HCT116 (cell line): ENCODE results near the gene INTS12. TPM values are rescaled to one million over a fixed set of nuclear protein-coding genes. Genes with fewer than 3 reads are reported as not detected.

ENCODE experiments used
- ATAC-seq: fragments of 200-7000 bp; cut with Tn5 transposase; 2 replicates; pipeline ENCODE4 v1.9.1; 2020; ENCODE audit warnings: mild to moderate bottlenecking, moderate library complexity
- BruUV-seq: library from RNA; stranded (reverse); fragments of 400-500 nt; replicated peaks from 2 replicates; lab custom pipeline; 2021; lab: Mats Ljungman, UMichigan
- CTCF ChIA-PET: fragments of 300-600 bp; sonication (Branson Sonifier 250); formaldehyde crosslinking; loops from one replicate; lab custom pipeline; 2021; ENCODE audit warnings: antibody characterized with exemption; lab: Charles Lee
- POLR2A ChIA-PET: fragments of 300-600, 350-600 bp; sonication (Branson Sonifier 250); formaldehyde crosslinking; loops from one replicate; lab custom pipeline; 2021; ENCODE audit warnings: antibody characterized with exemption; lab: Charles Lee
- RAD21 ChIA-PET, 2 experiments: fragments of 300-600 bp; sonication (Branson Sonifier 250); formaldehyde crosslinking; loops; one replicate each; lab custom pipeline; 2023; ENCODE audit warnings: low total read pairs in 2 of 2; ENCODE audit not compliant: uncharacterized antibody in 2 of 2, unreplicated experiment in 2 of 2, low non-redundant PET in 1 of 2; lab: Charles Lee
- DNase-seq: peaks from one replicate; pipeline ENCODE4 v3.0.0-alpha.2; 2010; ENCODE audit warnings: low read depth, low spot score
- H2AFZ ChIP-seq: fragments of 200-600 bp; shearing (Covaris generic), sonication (generic); 2 replicates; pipeline ENCODE4 v1.6.1; 2017; ENCODE audit warnings: low read depth, mixed run types, mixed read lengths, antibody characterized with exemption, low read length; ENCODE audit not compliant: poor library complexity, severe bottlenecking
- H3K27ac ChIP-seq: 2 replicates; pipeline ENCODE4 v1.5.1; 2012; ENCODE audit warnings: low read depth, low read length
- H3K27me3 ChIP-seq: fragments of 200-600 bp; sonication (generic); 2 replicates; pipeline ENCODE4 v1.6.1; 2016; ENCODE audit warnings: mixed run types, low read length, mixed read lengths; ENCODE audit not compliant: insufficient read depth
- H3K36me3 ChIP-seq, 2 experiments: fragments of 200-500 bp in 1 of 2; fragments of 200-600 bp in 1 of 2; sonication (Bioruptor generic) in 1 of 2; sonication (generic) in 1 of 2; 2 replicates each; pipeline versions ENCODE4 v1.5.1 to v1.6.1; 2014 to 2016; ENCODE audit warnings: low read length in 2 of 2, inconsistent platforms in 1 of 2, mixed read lengths in 1 of 2, mixed run types in 1 of 2; ENCODE audit not compliant: insufficient read depth in 2 of 2, control insufficient read depth in 1 of 2
- H3K4me1 ChIP-seq, 2 experiments: fragments of 200-600 bp in 1 of 2; sonication (generic) in 1 of 2; 2 replicates each; pipeline versions ENCODE4 v1.5.1 to v1.6.1; 2012 to 2017; ENCODE audit warnings: low read length in 2 of 2, inconsistent platforms in 1 of 2, mild to moderate bottlenecking in 1 of 2, mixed read lengths in 1 of 2, mixed run types in 1 of 2, moderate library complexity in 1 of 2; ENCODE audit not compliant: insufficient read depth in 2 of 2, control insufficient read depth in 1 of 2
- H3K4me2 ChIP-seq: fragments of 200-600 bp; sonication (generic); 2 replicates; pipeline ENCODE4 v1.6.1; 2017; ENCODE audit warnings: mixed run types, low read length, mixed read lengths
- H3K4me3 ChIP-seq, 2 experiments: fragments of 200-600 bp in 1 of 2; sonication (generic) in 1 of 2; replicated peaks in 1 of 2; 2 replicates each; pipeline ENCODE4 v1.5.1; 2011 to 2016; ENCODE audit warnings: low read length in 2 of 2, control low read depth in 1 of 2, low read depth in 1 of 2, mild to moderate bottlenecking in 1 of 2, mixed read lengths in 1 of 2, mixed run types in 1 of 2
- H3K79me2 ChIP-seq: fragments of 200-600 bp; sonication (generic); 2 replicates; pipeline ENCODE4 v1.6.1; 2017; ENCODE audit warnings: mild to moderate bottlenecking, mixed run types, low read length, moderate library complexity, mixed read lengths; ENCODE audit not compliant: insufficient read depth
- H3K9ac ChIP-seq: fragments of 200-600 bp; sonication (generic); 2 replicates; pipeline ENCODE4 v1.6.1; 2016; ENCODE audit warnings: low read length, mixed read lengths
- H3K9me2 ChIP-seq: fragments of 200-600 bp; sonication (generic), shearing (Covaris generic); 2 replicates; pipeline ENCODE4 v1.6.1; 2017; ENCODE audit warnings: mixed run types, mild to moderate bottlenecking, moderate library complexity; ENCODE audit not compliant: insufficient read depth
- H3K9me3 ChIP-seq, 2 experiments: fragments of 200-500 bp in 1 of 2; fragments of 200-600 bp in 1 of 2; sonication (Bioruptor generic) in 1 of 2; sonication (generic) in 1 of 2; 2 replicates each; pipeline ENCODE4 v1.6.1; 2014 to 2017; ENCODE audit warnings: low read length in 2 of 2, mixed read lengths in 2 of 2, inconsistent platforms in 1 of 2, low read depth in 1 of 2, mild to moderate bottlenecking in 1 of 2, mixed run types in 1 of 2, moderate library complexity in 1 of 2; ENCODE audit not compliant: control insufficient read depth in 1 of 2, insufficient read depth in 1 of 2
- H4K20me1 ChIP-seq: fragments of 200-600 bp; sonication (generic), shearing (Covaris generic); 2 replicates; pipeline ENCODE4 v1.6.1; 2017; ENCODE audit warnings: mixed run types, mild to moderate bottlenecking, moderate library complexity; ENCODE audit not compliant: insufficient read depth
- CBX3 ChIP-seq: IDR thresholded peaks from 2 replicates; pipeline ENCODE4 v1.6.1; 2012; ENCODE audit warnings: low read depth
- EGR1 ChIP-seq: IDR thresholded peaks from 2 replicates; pipeline ENCODE4 v1.6.1; 2012; ENCODE audit warnings: low read depth
- FOSL1 ChIP-seq: IDR thresholded peaks from 2 replicates; pipeline ENCODE4 v1.6.1; 2012; ENCODE audit warnings: low read depth
- JUND ChIP-seq: IDR thresholded peaks from 2 replicates; pipeline ENCODE4 v1.6.1; 2012
- POLR2A ChIP-seq: IDR thresholded peaks from 2 replicates; pipeline ENCODE4 v1.7.0; 2011; ENCODE audit warnings: borderline replicate concordance; ENCODE audit not compliant: insufficient read depth, insufficient read length; ENCODE audit errors: extremely low read depth
- RAD21 ChIP-seq: IDR thresholded peaks from 2 replicates; pipeline ENCODE4 v1.6.1; 2012; ENCODE audit warnings: low read depth, mild to moderate bottlenecking
- SIN3A ChIP-seq: IDR thresholded peaks from 2 replicates; pipeline ENCODE4 v1.6.1; 2012; ENCODE audit warnings: low read depth
- SP1 ChIP-seq: IDR thresholded peaks from 2 replicates; pipeline ENCODE4 v1.6.1; 2012; ENCODE audit warnings: low read depth
- SRF ChIP-seq: IDR thresholded peaks from 2 replicates; pipeline ENCODE4 v1.6.1; 2012; ENCODE audit warnings: low read depth
- TCF7L2 ChIP-seq: IDR thresholded peaks from 2 replicates; pipeline ENCODE4 v1.7.0; 2011; ENCODE audit warnings: borderline replicate concordance, inconsistent platforms; ENCODE audit not compliant: insufficient read depth, insufficient read length; ENCODE audit errors: extremely low read depth
- YY1 ChIP-seq: IDR thresholded peaks from 2 replicates; pipeline ENCODE4 v1.6.1; 2011; ENCODE audit warnings: low read length, low read depth, moderate library complexity, mild to moderate bottlenecking; ENCODE audit not compliant: insufficient replicate concordance; ENCODE audit errors: extremely low read depth
- ZFX ChIP-seq: fragments of 450-650 bp; IDR thresholded peaks from 2 replicates; pipeline ENCODE4 v1.6.1; 2017
- intact Hi-C: fragments of 100-400 bp; cut with micrococcal nuclease; formaldehyde crosslinking; loops from 2 replicates; pipeline ENCODE4 v1.10.0; 2022
- total RNA-seq: library from RNA; stranded (reverse); gene quantifications from one replicate; pipeline ENCODE4 v1.2.1, GENCODE V29; 2021; ENCODE audit not compliant: unreplicated experiment
- TF ChIP-seq, protein P1 (sequence below): IDR thresholded peaks from 2 replicates; pipeline ENCODE4 v1.6.1; 2012
- TF ChIP-seq, protein P2 (sequence below): IDR thresholded peaks from 2 replicates; pipeline ENCODE4 v1.6.1; 2011; ENCODE audit warnings: mild to moderate bottlenecking, low read length, moderate library complexity; ENCODE audit not compliant: insufficient replicate concordance; ENCODE audit errors: extremely low read depth
- TF ChIP-seq, protein P3 (sequence below), 3 experiments: fragments of 200-600 bp in 1 of 3; sonication (generic) in 1 of 3; IDR thresholded peaks in 2 of 3; conservative IDR thresholded peaks in 1 of 3; 2 replicates each; pipeline ENCODE4 v1.5.1; 2012 to 2017; ENCODE audit warnings: low read depth in 2 of 3, low read length in 2 of 3, antibody characterized with exemption in 1 of 3, borderline replicate concordance in 1 of 3, control low read depth in 1 of 3, mild to moderate bottlenecking in 1 of 3, mixed read lengths in 1 of 3, mixed run types in 1 of 3, moderate library complexity in 1 of 3; ENCODE audit not compliant: insufficient read depth in 1 of 3

Gene INTS12
- total RNA-seq, 1 experiment from 2014 or later = 18.5 TPM

DNA sequence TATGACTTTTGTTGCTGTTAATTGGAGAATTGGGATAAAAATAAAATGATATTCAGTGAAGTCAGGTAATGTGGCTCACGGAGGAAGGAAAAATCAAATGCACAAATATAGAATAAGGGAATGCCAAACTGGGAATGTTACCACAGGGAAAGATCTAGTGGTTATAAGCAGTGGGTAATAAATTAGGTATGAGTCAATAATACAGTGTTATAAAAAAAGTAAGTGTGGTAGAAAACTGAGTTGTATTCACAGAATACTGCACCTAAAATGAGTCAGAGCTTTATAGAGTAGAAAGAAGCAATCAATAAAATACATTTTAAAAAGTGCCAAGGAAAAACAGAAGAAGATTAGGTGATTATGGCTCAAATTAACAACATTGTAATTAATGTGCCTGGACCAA, 34.5 kb downstream of the INTS12 start (continued):
- TF ChIP-seq, protein P1, sequence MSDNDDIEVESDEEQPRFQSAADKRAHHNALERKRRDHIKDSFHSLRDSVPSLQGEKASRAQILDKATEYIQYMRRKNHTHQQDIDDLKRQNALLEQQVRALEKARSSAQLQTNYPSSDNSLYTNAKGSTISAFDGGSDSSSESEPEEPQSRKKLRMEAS = no peak
- TF ChIP-seq CBX3 (no peak), ZFX (no peak), YY1 (no peak)

DNA sequence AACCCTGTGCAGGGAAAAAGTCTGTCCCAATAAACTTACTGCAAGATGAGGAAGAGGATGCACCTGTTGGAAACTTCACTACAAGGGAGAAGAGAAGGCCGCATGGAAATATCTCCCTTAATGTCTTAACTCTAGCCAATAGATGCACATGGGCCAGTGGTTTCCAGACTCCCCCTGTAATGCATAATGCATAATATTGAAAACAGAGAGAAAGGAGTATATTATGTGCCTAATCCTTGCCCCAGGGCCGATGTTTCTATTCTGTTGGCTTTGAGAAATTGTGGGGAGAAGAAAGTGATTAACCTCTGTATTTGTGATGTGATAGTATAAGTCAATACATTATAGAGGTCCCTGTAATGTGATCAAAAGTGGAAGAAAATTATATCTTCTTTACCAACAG, 37.2 kb downstream of the INTS12 start:
- Histone ChIP-seq H3K4me1 (no peaks in the 10 kb centered on the region), H3K9ac (no peak overlapping the region), H4K20me1 (no peaks in the 10 kb centered on the region), H3K36me3 (no peaks in the 10 kb centered on the region), H3K79me2 (no peaks in the 10 kb centered on the region), H3K27ac (no peak overlapping the region), H2AFZ (no peak overlapping the region), H3K9me2 (no peaks in the 10 kb centered on the region), H3K4me2 (no peak overlapping the region), H3K27me3 (no peaks in the 10 kb centered on the region), H3K9me3 (no peaks in the 10 kb centered on the region), H3K4me3 (no peak overlapping the region)
- ATAC-seq (no peak), DNase-seq (no peak)
- RAD21 ChIA-PET = no interaction called here
- CTCF ChIA-PET = no interaction called here
- BruUV-seq = no TSS peak
- intact Hi-C loops = no loop called here
- no peak for TF ChIP-seq TCF7L2
- TF ChIP-seq JUND = no peak
- TF ChIP-seq RAD21 = no peak
- TF ChIP-seq SP1 = no peak
- POLR2A ChIA-PET = no interaction called here

DNA sequence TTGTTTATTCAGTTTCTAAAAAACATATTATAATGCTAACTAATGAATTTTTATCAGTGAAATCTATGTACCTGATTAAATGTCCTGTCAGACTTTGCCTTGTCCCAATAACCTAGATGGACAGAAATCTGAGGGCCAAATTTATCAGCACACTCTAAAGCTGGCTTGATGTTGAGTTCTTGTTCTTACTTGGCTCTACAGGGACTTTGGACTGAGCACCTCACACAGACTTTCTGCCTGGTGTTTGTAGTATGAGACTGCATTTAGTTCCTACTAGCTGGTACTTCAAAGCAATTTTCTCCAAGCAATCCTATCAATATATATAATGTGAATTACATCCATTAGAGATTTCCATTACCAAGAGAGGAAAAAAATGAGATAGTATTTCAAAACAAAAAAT, 37.8 kb downstream of the INTS12 start:
- DNase-seq (no peak), ATAC-seq (no peak)
- Histone ChIP-seq H3K27ac (no peak overlapping the region), H3K27me3 (no peaks in the 10 kb centered on the region), H3K9me3 (no peaks in the 10 kb centered on the region), H3K9me2 (no peaks in the 10 kb centered on the region), H3K36me3 (no peaks in the 10 kb centered on the region), H3K9ac (no peak overlapping the region), H2AFZ (no peak overlapping the region), H3K4me2 (no peak overlapping the region), H4K20me1 (no peaks in the 10 kb centered on the region), H3K79me2 (no peaks in the 10 kb centered on the region), H3K4me1 (no peaks in the 10 kb centered on the region), H3K4me3 (no peak overlapping the region)
- ChIA-PET RAD21 (no interaction called here), CTCF (no interaction called here), POLR2A (no interaction called here)
- intact Hi-C loops = no loop called here
- no TSS peak for BruUV-seq
- no peak for TF ChIP-seq EGR1
- TF ChIP-seq, protein P2, sequence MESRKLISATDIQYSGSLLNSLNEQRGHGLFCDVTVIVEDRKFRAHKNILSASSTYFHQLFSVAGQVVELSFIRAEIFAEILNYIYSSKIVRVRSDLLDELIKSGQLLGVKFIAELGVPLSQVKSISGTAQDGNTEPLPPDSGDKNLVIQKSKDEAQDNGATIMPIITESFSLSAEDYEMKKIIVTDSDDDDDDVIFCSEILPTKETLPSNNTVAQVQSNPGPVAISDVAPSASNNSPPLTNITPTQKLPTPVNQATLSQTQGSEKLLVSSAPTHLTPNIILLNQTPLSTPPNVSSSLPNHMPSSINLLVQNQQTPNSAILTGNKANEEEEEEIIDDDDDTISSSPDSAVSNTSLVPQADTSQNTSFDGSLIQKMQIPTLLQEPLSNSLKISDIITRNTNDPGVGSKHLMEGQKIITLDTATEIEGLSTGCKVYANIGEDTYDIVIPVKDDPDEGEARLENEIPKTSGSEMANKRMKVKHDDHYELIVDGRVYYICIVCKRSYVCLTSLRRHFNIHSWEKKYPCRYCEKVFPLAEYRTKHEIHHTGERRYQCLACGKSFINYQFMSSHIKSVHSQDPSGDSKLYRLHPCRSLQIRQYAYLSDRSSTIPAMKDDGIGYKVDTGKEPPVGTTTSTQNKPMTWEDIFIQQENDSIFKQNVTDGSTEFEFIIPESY = no peak
- TF ChIP-seq, protein P1 = no peak
- no peak for TF ChIP-seq FOSL1
- TF ChIP-seq CBX3 = no peak
- TF ChIP-seq SRF = no peak
- TF ChIP-seq SP1 = no peak
- TF ChIP-seq, protein P3, sequence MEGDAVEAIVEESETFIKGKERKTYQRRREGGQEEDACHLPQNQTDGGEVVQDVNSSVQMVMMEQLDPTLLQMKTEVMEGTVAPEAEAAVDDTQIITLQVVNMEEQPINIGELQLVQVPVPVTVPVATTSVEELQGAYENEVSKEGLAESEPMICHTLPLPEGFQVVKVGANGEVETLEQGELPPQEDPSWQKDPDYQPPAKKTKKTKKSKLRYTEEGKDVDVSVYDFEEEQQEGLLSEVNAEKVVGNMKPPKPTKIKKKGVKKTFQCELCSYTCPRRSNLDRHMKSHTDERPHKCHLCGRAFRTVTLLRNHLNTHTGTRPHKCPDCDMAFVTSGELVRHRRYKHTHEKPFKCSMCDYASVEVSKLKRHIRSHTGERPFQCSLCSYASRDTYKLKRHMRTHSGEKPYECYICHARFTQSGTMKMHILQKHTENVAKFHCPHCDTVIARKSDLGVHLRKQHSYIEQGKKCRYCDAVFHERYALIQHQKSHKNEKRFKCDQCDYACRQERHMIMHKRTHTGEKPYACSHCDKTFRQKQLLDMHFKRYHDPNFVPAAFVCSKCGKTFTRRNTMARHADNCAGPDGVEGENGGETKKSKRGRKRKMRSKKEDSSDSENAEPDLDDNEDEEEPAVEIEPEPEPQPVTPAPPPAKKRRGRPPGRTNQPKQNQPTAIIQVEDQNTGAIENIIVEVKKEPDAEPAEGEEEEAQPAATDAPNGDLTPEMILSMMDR (IDR thresholded peaks at IDR 0.05 in 2 of 3, conservative IDR thresholded peaks at IDR 0.05 in 1 of 3; ENCODE audit: borderline replicate concordance in 1 of 3, insufficient read depth in 1 of 3, low read depth in 2 of 3, low read length in 2 of 3) = no peak
- no peak for TF ChIP-seq ZFX
- TF ChIP-seq YY1 = no peak
- no peak for TF ChIP-seq SIN3A
- TF ChIP-seq POLR2A = no peak
